Ovary (tissue), 9 donors: ENCODE measurements around the gene INPP5D. TPM values are rescaled to one million over a fixed set of nuclear protein-coding genes. Genes with fewer than 3 reads are reported as not detected.
"Not testable (repeated sequence)": the region's sequence is repeated elsewhere in the genome, so short reads cannot be mapped to it uniquely, and the experiment has no call there.

Experiments
- DNase-seq, 5 donors: peaks; one replicate each; pipeline ENCODE4 v3.0.0-alpha.2; 2019 to 2020
- H3K27ac ChIP-seq, 2 donors: fragments of 200-600 bp; one replicate each; pipeline versions ENCODE4 v1.5.1 to v1.8.0; 2019 to 2022
- H3K27me3 ChIP-seq: fragments of 200-600 bp; one replicate; pipeline ENCODE4 v1.8.0; 2022
- H3K36me3 ChIP-seq: fragments of 200-600 bp; sonication (generic); one replicate; pipeline ENCODE4 v1.5.1; 2019
- H3K4me1 ChIP-seq: one replicate; pipeline ENCODE4 v1.8.1; 2013; ENCODE audit warnings: mild to moderate bottlenecking, moderate library complexity; ENCODE audit not compliant: insufficient read depth
- H3K4me3 ChIP-seq: fragments of 200-600 bp; sonication (generic); one replicate; pipeline ENCODE4 v1.5.1; 2017
- H3K9me3 ChIP-seq, 2 donors: fragments of 200-600 bp in 1 of 2; sonication (generic) in 1 of 2; one replicate each; pipeline versions ENCODE4 v1.5.1 to v1.8.1; 2013 to 2019; ENCODE audit warnings: mild to moderate bottlenecking in 1 of 2, moderate library complexity in 1 of 2
- CTCF ChIP-seq, 3 donors: fragments of 450-650 bp in 2 of 3; fragments of 200-600 bp in 1 of 3; IDR thresholded peaks; one replicate each; pipeline versions ENCODE4 v1.5.1 to v1.8.0; 2016 to 2022; ENCODE audit warnings: antibody characterized with exemption in 3 of 3, mild to moderate bottlenecking in 1 of 3
- EP300 ChIP-seq: sonication (generic); formaldehyde crosslinking; IDR thresholded peaks from one replicate; pipeline ENCODE4 v1.6.1; 2017; ENCODE audit warnings: antibody characterized with exemption
- POLR2A ChIP-seq: fragments of 450-650 bp; IDR thresholded peaks from one replicate; pipeline ENCODE4 v1.6.1; 2017; ENCODE audit warnings: antibody characterized with exemption, mild to moderate bottlenecking, moderate library complexity
- WGBS, 3 donors: extraction: QIAGEN DNeasy Blood & Tissue Kit in 1 of 3; methylation state at CpG; one replicate each; pipeline versions ENCODE4 v1.1.5 to v1.1.7; 2013 to 2017; 5-methylcytosine and 5-hydroxymethylcytosine counted together
- intact Hi-C, 4 donors: fragments of 100-400 bp; cut with DNase I; formaldehyde crosslinking; loops; one replicate each; pipeline versions ENCODE4 v1.11.0 to v1.15.1; 2022 to 2023
- polyA plus RNA-seq, 2 donors: library from polyadenylated mRNA; stranded (reverse); fragments of 200-250 nt in 1 of 2; fragments of 350-450 nt in 1 of 2; fragmentation: Illumina TruSeq in 1 of 2; extraction: RNeasy Lipid Tissue Mini Kit (QIAGEN cat#74804) in 1 of 2; gene quantifications; one replicate each; pipeline ENCODE4 v1.2.3, GENCODE V29; 2013 to 2014
- total RNA-seq, 7 donors: library from RNA; depleted of rRNA in 2 of 7; stranded (reverse); fragments of >200 nt in 2 of 7; fragmentation: NEBNext Ultra II Directional in 3 of 7; extraction: Animal tissue kit (Norgen Biotek cat#: 25700) in 3 of 7; gene quantifications; one replicate each; pipeline versions ENCODE4 v1.1.0 to v1.2.4, GENCODE V29; 2016 to 2023
- donor health status: DM: no; HTN: no; CAD: no; lungs with moderate emphysema.
- donor health status: DM: no; HTN: no; CAD: no.
- donor health status: Bipolar disorder and iron deficiency.
- donor health status: DM: yes; HTN: yes; CAD: no.
- donor health status: DM: no; HTN: no; CAD: no.
- donor health status: DM: yes; HTN: yes; CAD: no.

The INPP5D gene
- total and polyA plus RNA-seq, 9 donors: 4.1 to 14.4 (median 7.7) TPM

GRCh38 chr2:233094614-233095013 lies 34.5 kb downstream of the INPP5D start:
- TF ChIP-seq POLR2A: no peak
- no peak for TF ChIP-seq EP300
- TF ChIP-seq CTCF (IDR thresholded peaks at IDR 0.05): no peak
- H3K27ac ChIP-seq: no peak overlapping the region
- WGBS, 3 donors: 14 to 49% (median 33%) methylated on average over 6 of the region's 6 CpGs
- H3K4me3 ChIP-seq: no peak overlapping the region
- H3K4me1 ChIP-seq: no peaks in the 10 kb centered on the region
- intact Hi-C loops: no loop called here
- no peaks in the 10 kb centered on the region for H3K27me3 ChIP-seq
- no peaks in the 10 kb centered on the region for H3K36me3 ChIP-seq
- no peak for DNase-seq
- H3K9me3 ChIP-seq: no peaks in the 10 kb centered on the region

GRCh38 chr2:233096006-233096405 lies 35.9 kb downstream of the INPP5D start:
- intact Hi-C loops: no loop called here
- H3K9me3 ChIP-seq: no peaks in the 10 kb centered on the region
- 75 to 82% (median 77%) methylated on average over 6 of the region's 6 CpGs for WGBS, 3 donors

GRCh38 chr2:233098618-233099017 lies 38.5 kb downstream of the INPP5D start:
- intact Hi-C loops: no loop called here
- Histone ChIP-seq H3K36me3 (no peaks in the 10 kb centered on the region), H3K4me3 (no peak overlapping the region), H3K27me3 (no peaks in the 10 kb centered on the region), H3K27ac (no peak overlapping the region), H3K4me1 (no peaks in the 10 kb centered on the region), H3K9me3 (no peaks in the 10 kb centered on the region)
- 58 to 64% (median 62%) methylated on average over 11 of the region's 11 CpGs for WGBS, 3 donors
- no peak for DNase-seq
- no peak for TF ChIP-seq POLR2A
- no peak for TF ChIP-seq EP300
- no peak for TF ChIP-seq CTCF (IDR thresholded peaks at IDR 0.05)

More at GRCh38 chr2:233096006-233096405, 35.9 kb downstream of the INPP5D start:
- no peak overlapping the region for H3K4me3 ChIP-seq
- DNase-seq: no peak
- H3K36me3 ChIP-seq: no peaks in the 10 kb centered on the region
- TF ChIP-seq POLR2A: no peak
- TF ChIP-seq CTCF (IDR thresholded peaks at IDR 0.05): no peak
- no peak for TF ChIP-seq EP300
- no peaks in the 10 kb centered on the region for H3K27me3 ChIP-seq
- H3K4me1 ChIP-seq: no peaks in the 10 kb centered on the region
- H3K27ac ChIP-seq: no peak overlapping the region

GRCh38 chr2:233099820-233100191 lies 39.7 kb downstream of the INPP5D start:
- H3K27me3 ChIP-seq, DNase-seq, intact Hi-C loops, H3K4me1 ChIP-seq, H3K9me3 ChIP-seq, H3K4me3 ChIP-seq, H3K36me3 ChIP-seq, H3K27ac ChIP-seq: not testable (repeated sequence)
- WGBS, 3 donors: 84 to 89% (median 87%) methylated on average over 7 of the region's 7 CpGs

- DNase-seq: no peak
- H3K27ac ChIP-seq: no peak overlapping the region
- intact Hi-C loops: no loop called here
- no peak overlapping the region for H3K4me3 ChIP-seq
- TF ChIP-seq POLR2A (no peak), CTCF (IDR thresholded peaks at IDR 0.05) (no peak), EP300 (no peak)
- H3K36me3 ChIP-seq: no peaks in the 10 kb centered on the region
- no peaks in the 10 kb centered on the region for H3K27me3 ChIP-seq
- no peaks in the 10 kb centered on the region for H3K4me1 ChIP-seq
- WGBS, 3 donors: 77 to 80% (median 77%) methylated on average over 17 of the region's 17 CpGs
- no peaks in the 10 kb centered on the region for H3K9me3 ChIP-seq
Measured at GRCh38 chr2:233100192-233100998, 40.3 kb downstream of the INPP5D start.
